Upper lobe of right lung (tissue), 1 donor: ENCODE measurements around the gene PARVA. TPM values are rescaled to one million over a fixed set of nuclear protein-coding genes. Genes with fewer than 3 reads are reported as not detected.

Experiments
- ATAC-seq: fragments of 200-7000 bp; cut with Tn5 transposase; one replicate; pipeline ENCODE4 v1.9.1; 2020; ENCODE audit warnings: mild to moderate bottlenecking, moderate library complexity
- DNase-seq: peaks from one replicate; pipeline ENCODE4 v3.0.0-alpha.2; 2020
- H3K27ac ChIP-seq: fragments of 200-600 bp; one replicate; pipeline ENCODE4 v1.8.0; 2022
- H3K27me3 ChIP-seq: fragments of 200-600 bp; one replicate; pipeline ENCODE4 v1.8.0; 2022; ENCODE audit warnings: mild to moderate bottlenecking
- H3K36me3 ChIP-seq: fragments of 200-600 bp; one replicate; pipeline ENCODE4 v1.8.0; 2022
- H3K4me1 ChIP-seq: fragments of 200-600 bp; one replicate; pipeline ENCODE4 v1.8.0; 2022
- H3K4me3 ChIP-seq: fragments of 200-600 bp; one replicate; pipeline ENCODE4 v1.8.0; 2022; ENCODE audit warnings: mild to moderate bottlenecking
- H3K9me3 ChIP-seq: fragments of 200-600 bp; one replicate; pipeline ENCODE4 v1.8.0; 2022
- intact Hi-C: fragments of 100-400 bp; cut with DNase I; formaldehyde crosslinking; loops from one replicate; pipeline ENCODE4 v1.11.0; 2022
- total RNA-seq: library from RNA; stranded (reverse); fragmentation: NEBNext Ultra II Directional; extraction: Animal tissue kit (Norgen Biotek cat#: 25700); gene quantifications from one replicate; pipeline ENCODE4 v1.2.1, GENCODE V29; 2021
- TF ChIP-seq, protein P1 (sequence below): fragments of 200-600 bp; IDR thresholded peaks from one replicate; pipeline ENCODE4 v1.8.0; 2022; ENCODE audit warnings: antibody characterized with exemption
- donor health status: DM: no; HTN: yes; CAD: no; lungs with severe emphysema.

PARVA gene
- total RNA-seq, 1 donor from 2014 or later = 84.0 TPM

DNA sequence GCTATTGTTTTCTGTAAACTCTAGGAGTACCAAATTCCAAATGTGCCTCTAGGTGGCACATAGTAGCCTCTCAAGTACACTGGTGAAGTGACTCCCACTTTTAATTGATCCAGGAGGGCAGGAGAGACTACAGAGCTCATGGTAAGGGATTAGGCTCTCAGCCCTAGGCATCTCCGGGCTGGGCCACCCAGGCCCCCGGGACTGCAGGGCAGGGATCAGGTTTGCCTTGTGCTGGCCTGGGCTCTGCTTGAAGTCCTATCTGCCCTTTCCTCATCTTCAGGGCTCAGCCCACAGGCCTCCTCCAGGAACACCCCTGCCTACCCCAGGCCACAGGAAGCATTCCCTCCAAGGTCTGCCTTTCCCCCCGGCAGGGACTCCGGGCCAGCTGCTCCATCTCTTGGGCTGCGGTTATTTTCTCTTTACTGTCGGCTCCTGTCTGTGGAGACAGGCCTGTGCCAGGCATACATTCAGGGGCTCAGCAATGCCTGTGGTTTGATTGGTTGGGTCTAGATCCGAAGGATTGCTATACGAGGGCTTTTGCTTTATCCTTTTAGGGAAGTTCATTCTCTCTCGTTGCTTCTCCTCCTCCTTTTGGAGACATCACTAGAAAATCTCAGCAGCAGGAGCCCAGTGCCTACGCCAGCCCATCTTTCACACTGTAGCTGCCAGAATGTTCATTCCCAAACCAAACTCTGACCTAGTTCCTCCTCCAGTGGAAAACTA, 32.8 kb downstream of the PARVA start:
- ATAC-seq (peak; percentile 22), DNase-seq (no peak)
- TF ChIP-seq, protein P1, sequence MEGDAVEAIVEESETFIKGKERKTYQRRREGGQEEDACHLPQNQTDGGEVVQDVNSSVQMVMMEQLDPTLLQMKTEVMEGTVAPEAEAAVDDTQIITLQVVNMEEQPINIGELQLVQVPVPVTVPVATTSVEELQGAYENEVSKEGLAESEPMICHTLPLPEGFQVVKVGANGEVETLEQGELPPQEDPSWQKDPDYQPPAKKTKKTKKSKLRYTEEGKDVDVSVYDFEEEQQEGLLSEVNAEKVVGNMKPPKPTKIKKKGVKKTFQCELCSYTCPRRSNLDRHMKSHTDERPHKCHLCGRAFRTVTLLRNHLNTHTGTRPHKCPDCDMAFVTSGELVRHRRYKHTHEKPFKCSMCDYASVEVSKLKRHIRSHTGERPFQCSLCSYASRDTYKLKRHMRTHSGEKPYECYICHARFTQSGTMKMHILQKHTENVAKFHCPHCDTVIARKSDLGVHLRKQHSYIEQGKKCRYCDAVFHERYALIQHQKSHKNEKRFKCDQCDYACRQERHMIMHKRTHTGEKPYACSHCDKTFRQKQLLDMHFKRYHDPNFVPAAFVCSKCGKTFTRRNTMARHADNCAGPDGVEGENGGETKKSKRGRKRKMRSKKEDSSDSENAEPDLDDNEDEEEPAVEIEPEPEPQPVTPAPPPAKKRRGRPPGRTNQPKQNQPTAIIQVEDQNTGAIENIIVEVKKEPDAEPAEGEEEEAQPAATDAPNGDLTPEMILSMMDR = peak; percentile 7
- intact Hi-C loops = no loop called here
- no peaks in the 10 kb centered on the region for H3K36me3 ChIP-seq
- no peaks in the 10 kb centered on the region for H3K9me3 ChIP-seq
- no peak overlapping the region for H3K4me3 ChIP-seq
- peak overlapping the region; percentile 26 for H3K27ac ChIP-seq
- H3K4me1 ChIP-seq = peaks cover 48% of the 10 kb centered on the region
- H3K27me3 ChIP-seq = no peaks in the 10 kb centered on the region

DNA sequence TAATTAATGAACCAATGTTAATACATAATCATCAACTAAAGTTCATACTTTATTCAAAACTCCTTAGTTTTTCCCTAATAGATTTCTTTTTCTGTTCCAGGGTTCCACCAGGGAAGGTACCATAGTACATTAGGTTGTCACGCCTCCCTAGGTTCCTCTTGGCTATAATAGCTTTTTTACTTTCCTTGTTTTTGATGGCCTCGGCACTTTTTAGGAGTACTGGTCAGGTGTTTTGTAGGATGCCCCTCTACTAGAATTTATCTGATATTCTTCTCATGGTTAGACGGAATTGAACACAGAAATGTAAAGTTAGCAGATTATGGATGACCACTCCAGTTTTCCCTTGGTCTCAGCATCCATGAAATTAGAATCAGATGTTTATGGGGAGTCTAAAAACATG, 34.0 kb downstream of the PARVA start:
- DNase-seq (no peak), ATAC-seq (no peak)
- Histone ChIP-seq H3K27ac (no peak overlapping the region), H3K4me1 (peaks cover 48% of the 10 kb centered on the region), H3K36me3 (no peaks in the 10 kb centered on the region), H3K27me3 (no peaks in the 10 kb centered on the region), H3K4me3 (no peak overlapping the region), H3K9me3 (no peaks in the 10 kb centered on the region)
- intact Hi-C loops = no loop called here
- TF ChIP-seq, protein P1 = no peak

- Histone ChIP-seq H3K27me3 (no peaks in the 10 kb centered on the region), H3K9me3 (no peaks in the 10 kb centered on the region), H3K4me3 (no peak overlapping the region), H3K27ac (peak overlapping the region; percentile 14), H3K4me1 (peaks cover 48% of the 10 kb centered on the region), H3K36me3 (no peaks in the 10 kb centered on the region)
- intact Hi-C loops = no loop called here
- TF ChIP-seq, protein P1 = peak; percentile 65
- DNase-seq (no peak), ATAC-seq (peak; percentile 81)
These were observed 34.7 kb downstream of the PARVA start for GRCh38 chr11:12411806-12412727.

DNA sequence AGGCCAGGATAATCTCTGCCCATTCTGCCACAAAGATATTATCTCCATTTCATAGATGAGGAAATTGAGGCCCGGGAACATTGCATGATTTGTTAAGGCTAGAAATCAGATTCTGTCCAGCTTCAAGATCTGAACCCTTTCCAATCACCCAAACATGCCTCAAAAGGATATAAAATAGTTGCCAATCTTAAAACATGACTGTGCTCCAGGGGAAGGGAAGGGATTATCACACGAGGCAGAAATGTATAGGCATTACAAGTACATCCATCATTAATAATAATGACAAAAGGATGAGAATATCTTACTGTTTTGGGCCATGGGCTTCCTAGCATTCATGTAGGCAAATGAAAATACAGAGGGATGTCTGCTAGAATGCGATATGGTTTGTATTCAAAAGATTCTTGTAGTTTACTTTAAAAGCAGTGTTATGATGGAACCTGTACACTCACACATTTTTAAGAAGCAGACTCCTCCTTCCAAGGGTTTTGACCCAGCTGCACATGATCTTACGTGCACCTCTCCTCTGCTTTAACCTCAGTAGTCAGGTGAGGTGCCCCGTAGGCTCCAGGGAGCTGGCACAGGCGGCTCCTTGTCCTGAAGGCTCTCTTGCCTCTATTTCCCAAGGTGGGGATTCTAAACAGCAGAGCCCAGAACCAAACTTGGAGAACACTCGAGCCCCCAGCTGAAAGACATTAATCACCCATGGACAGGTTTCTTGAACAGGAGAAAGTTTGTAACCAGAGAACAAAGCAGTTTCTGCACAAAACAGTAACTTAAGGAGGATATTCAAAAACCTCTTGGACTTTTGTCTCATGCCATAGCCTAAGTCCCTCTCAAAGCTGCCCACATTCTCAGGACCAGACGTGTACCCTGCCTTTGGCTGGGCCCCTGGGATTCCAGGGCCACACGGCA, 36.0 kb downstream of the PARVA start:
- no peaks in the 10 kb centered on the region for H3K9me3 ChIP-seq
- intact Hi-C loops = no loop called here
- TF ChIP-seq, protein P1 = no peak
- DNase-seq = no peak
- no peaks in the 10 kb centered on the region for H3K36me3 ChIP-seq
- H3K4me1 ChIP-seq = peaks cover 48% of the 10 kb centered on the region
- no peak for ATAC-seq
- H3K4me3 ChIP-seq = no peak overlapping the region
- no peaks in the 10 kb centered on the region for H3K27me3 ChIP-seq
- peak overlapping the region; percentile 14 for H3K27ac ChIP-seq

DNA sequence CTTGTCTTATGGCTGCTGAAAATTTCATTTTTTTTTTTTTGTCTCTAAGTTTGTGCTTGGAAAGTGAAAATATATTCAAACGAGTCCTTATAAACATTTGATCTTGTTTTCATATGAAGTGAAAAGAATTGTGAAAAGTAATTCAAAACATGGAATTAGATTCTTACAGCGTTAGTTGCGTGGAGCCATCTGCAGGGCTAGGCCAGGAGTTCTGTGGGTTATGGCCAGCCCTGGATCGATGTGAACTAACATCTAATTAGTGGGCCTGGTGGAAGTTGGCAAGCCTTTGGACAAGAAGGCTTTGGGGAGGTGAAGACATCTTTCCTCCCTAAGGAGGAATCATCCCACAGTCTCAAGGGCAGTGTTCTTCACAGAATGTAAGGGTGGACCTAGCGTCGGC, 37.2 kb downstream of the PARVA start:
- Histone ChIP-seq H3K27ac (no peak overlapping the region), H3K4me1 (peaks cover 41% of the 10 kb centered on the region), H3K27me3 (no peaks in the 10 kb centered on the region), H3K9me3 (no peaks in the 10 kb centered on the region), H3K4me3 (no peak overlapping the region), H3K36me3 (no peaks in the 10 kb centered on the region)
- DNase-seq (no peak), ATAC-seq (no peak)
- intact Hi-C loops = no loop called here
- TF ChIP-seq, protein P1 = no peak
